Measurements from ENCODE around the gene SPTBN1. TPM values are rescaled to one million over a fixed set of nuclear protein-coding genes. Genes with fewer than 3 reads are reported as not detected.

The SPTBN1 gene
- polyA plus RNA-seq, 2 donors, result 19.7 to 24.1 TPM

- no peaks in the 10 kb centered on the region for H3K27me3 ChIP-seq (ENCODE audit: control insufficient read depth in 1 of 2, insufficient read depth in 2 of 2, low read length in 2 of 2)
- H3K4me3 ChIP-seq (ENCODE audit: low read depth in 1 of 2, low read length in 2 of 2), result no peak overlapping the region
- peaks cover 13 to 26% of the 10 kb centered on the region in 2 donors for H3K4me1 ChIP-seq (ENCODE audit: control insufficient read depth in 2 of 2, insufficient read depth in 2 of 2, low read length in 1 of 2)
- WGBS, 2 donors, result 95 to 96% methylated on average over 13 of the region's 13 CpGs
- H3K9me3 ChIP-seq (ENCODE audit: control insufficient read depth in 2 of 2, insufficient read depth in 1 of 2, low read depth in 1 of 2, low read length in 1 of 2), result no peaks in the 10 kb centered on the region
- no peaks in the 10 kb centered on the region for H3K36me3 ChIP-seq (ENCODE audit: control insufficient read depth in 2 of 2, insufficient read depth in 2 of 2, low read length in 1 of 2)
- H3K27ac ChIP-seq (ENCODE audit: low read depth in 2 of 2, low read length in 1 of 2), result no peak overlapping the region
Measured at GRCh38 chr2:54595161-54595803, 139.2 kb downstream of the SPTBN1 start.

- Histone ChIP-seq H3K27me3 (ENCODE audit: control insufficient read depth in 1 of 2, insufficient read depth in 2 of 2, low read length in 2 of 2) (no peaks in the 10 kb centered on the region), H3K4me3 (ENCODE audit: low read depth in 1 of 2, low read length in 2 of 2) (no peak overlapping the region), H3K9me3 (ENCODE audit: control insufficient read depth in 2 of 2, insufficient read depth in 1 of 2, low read depth in 1 of 2, low read length in 1 of 2) (no peaks in the 10 kb centered on the region), H3K27ac (ENCODE audit: low read depth in 2 of 2, low read length in 1 of 2) (peak overlapping the region; percentile 40 to 56), H3K36me3 (ENCODE audit: control insufficient read depth in 2 of 2, insufficient read depth in 2 of 2, low read length in 1 of 2) (no peaks in the 10 kb centered on the region), H3K4me1 (ENCODE audit: control insufficient read depth in 2 of 2, insufficient read depth in 2 of 2, low read length in 1 of 2) (peaks cover 13 to 26% of the 10 kb centered on the region in 2 donors)
- WGBS, 2 donors, result 61 to 62% methylated on average over 15 of the region's 15 CpGs
Measured at GRCh38 chr2:54595999-54596902, 140.1 kb downstream of the SPTBN1 start.

DNA sequence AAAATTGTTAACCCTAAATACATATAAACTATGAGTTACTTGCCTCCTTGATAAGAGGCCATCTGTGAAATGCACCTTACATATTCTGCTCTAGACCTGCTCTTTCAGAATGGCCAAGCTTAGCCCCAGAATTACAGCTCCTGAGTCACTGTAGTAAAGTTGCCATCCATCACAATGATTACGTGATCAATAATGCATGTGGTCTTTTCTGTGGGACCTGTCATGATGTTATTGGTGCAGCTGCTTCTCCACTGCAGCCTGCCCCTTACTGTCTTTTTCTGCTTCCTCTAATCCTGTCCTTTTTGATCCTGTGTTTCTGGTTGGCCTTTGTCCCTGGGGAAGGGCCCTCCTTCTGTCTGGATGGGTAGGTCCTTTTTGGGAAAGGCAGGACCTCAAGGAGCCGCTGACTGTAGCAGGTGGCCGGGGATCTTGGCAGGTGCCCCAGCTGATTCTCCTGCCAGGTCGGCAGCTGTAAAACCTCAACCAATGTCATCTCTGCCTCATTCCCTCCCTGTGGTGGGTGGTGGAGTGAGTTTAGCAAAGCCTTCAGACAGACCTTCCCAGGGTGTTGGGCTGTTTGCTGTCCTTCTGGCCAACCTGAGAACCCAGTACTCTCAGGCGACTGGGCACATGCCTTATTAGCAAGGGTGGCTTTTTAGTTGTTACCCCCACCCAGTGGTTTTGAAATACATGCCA lies 141.2 kb downstream of the SPTBN1 start:
- Histone ChIP-seq H3K4me1 (ENCODE audit: control insufficient read depth in 2 of 2, insufficient read depth in 2 of 2, low read length in 1 of 2) (peaks cover 13 to 26% of the 10 kb centered on the region in 2 donors), H3K4me3 (ENCODE audit: low read depth in 1 of 2, low read length in 2 of 2) (no peak overlapping the region), H3K27ac (ENCODE audit: low read depth in 2 of 2, low read length in 1 of 2) (peak overlapping the region in 1 of 2 donors; percentile 27), H3K9me3 (ENCODE audit: control insufficient read depth in 2 of 2, insufficient read depth in 1 of 2, low read depth in 1 of 2, low read length in 1 of 2) (no peaks in the 10 kb centered on the region), H3K36me3 (ENCODE audit: control insufficient read depth in 2 of 2, insufficient read depth in 2 of 2, low read length in 1 of 2) (no peaks in the 10 kb centered on the region), H3K27me3 (ENCODE audit: control insufficient read depth in 1 of 2, insufficient read depth in 2 of 2, low read length in 2 of 2) (no peaks in the 10 kb centered on the region)
- 32 to 38% methylated on average over 5 of the region's 5 CpGs for WGBS, 2 donors

DNA sequence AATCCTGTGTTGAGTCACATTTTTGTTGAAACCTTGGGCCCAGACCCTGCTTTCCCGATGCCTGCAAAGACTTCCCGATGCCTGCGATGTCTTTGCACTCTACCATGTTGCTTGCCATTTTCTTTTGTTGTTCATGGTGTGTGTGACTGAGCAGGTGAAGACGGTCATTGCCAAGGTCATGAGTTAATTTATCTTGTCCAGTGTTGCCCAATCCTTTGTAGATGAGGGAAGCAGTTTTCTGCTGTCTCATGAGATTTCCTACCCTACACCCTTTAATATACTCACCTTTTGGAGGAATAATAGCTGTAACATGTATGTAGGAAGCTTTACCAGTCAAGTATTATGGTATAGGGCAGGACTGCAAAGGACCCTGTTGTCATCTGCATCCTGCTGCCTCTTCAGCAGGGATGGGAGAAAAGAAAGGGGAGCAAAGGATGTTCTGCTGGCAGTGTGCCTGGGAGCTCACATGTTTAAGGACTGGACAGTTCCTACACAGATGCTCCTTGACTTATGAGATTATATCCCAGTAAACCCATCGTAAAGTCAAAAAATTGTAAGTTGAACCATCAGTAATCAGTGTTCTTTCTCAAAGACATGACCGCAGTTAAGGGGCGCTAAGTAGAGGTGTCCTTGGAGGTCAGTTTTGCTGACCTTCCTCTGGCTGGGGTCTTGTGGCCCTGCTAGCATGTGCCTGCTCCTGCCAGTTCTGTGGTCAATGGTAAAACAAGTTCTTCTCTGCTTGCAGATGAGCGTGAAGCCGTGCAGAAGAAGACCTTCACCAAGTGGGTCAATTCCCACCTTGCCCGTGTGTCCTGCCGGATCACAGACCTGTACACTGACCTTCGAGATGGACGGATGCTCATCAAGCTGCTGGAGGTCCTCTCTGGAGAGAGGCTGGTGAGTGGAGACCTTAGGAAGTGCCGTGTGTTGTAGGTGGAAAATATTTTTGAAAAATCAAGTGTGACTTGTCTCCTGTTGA lies 142.5 kb downstream of the SPTBN1 start:
- WGBS, 2 donors, result 96 to 97% methylated on average over 14 of the region's 14 CpGs
- Histone ChIP-seq H3K4me1 (ENCODE audit: control insufficient read depth in 2 of 2, insufficient read depth in 2 of 2, low read length in 1 of 2) (peaks cover 15 to 26% of the 10 kb centered on the region in 2 donors), H3K9me3 (ENCODE audit: control insufficient read depth in 2 of 2, insufficient read depth in 1 of 2, low read depth in 1 of 2, low read length in 1 of 2) (no peaks in the 10 kb centered on the region), H3K36me3 (ENCODE audit: control insufficient read depth in 2 of 2, insufficient read depth in 2 of 2, low read length in 1 of 2) (no peaks in the 10 kb centered on the region), H3K27ac (ENCODE audit: low read depth in 2 of 2, low read length in 1 of 2) (peak overlapping the region; percentile 50 to 97), H3K27me3 (ENCODE audit: control insufficient read depth in 1 of 2, insufficient read depth in 2 of 2, low read length in 2 of 2) (no peaks in the 10 kb centered on the region), H3K4me3 (ENCODE audit: low read depth in 1 of 2, low read length in 2 of 2) (no peak overlapping the region)

DNA sequence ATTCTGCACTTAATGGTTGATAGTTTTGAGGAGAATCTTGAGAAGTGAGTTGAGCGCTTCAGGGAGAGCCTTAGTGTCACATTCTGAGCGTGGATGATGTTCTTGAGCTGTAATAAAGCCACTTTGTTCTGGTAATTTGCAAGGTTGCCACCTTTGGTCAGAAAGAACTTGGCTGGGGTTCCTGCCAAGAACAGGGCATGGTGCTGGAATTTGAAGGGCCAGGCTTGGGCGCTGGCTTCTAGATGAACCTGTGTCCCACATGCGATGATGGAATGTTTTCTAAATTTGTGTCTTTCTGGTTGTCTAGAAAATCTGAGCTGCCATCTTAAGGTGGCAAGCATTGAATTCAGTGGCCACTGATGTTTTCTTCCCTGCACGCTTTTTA lies 143.2 kb downstream of the SPTBN1 start:
- Histone ChIP-seq H3K4me1 (ENCODE audit: control insufficient read depth in 2 of 2, insufficient read depth in 2 of 2, low read length in 1 of 2) (peaks cover 15 to 26% of the 10 kb centered on the region in 2 donors), H3K9me3 (ENCODE audit: control insufficient read depth in 2 of 2, insufficient read depth in 1 of 2, low read depth in 1 of 2, low read length in 1 of 2) (no peaks in the 10 kb centered on the region), H3K27ac (ENCODE audit: low read depth in 2 of 2, low read length in 1 of 2) (peak overlapping the region; percentile 50 to 97), H3K27me3 (ENCODE audit: control insufficient read depth in 1 of 2, insufficient read depth in 2 of 2, low read length in 2 of 2) (no peaks in the 10 kb centered on the region), H3K36me3 (ENCODE audit: control insufficient read depth in 2 of 2, insufficient read depth in 2 of 2, low read length in 1 of 2) (peaks cover 0 to 2% of the 10 kb centered on the region in 2 donors), H3K4me3 (ENCODE audit: low read depth in 1 of 2, low read length in 2 of 2) (no peak overlapping the region)
- WGBS, 2 donors, result 81 to 83% methylated on average over 5 of the region's 5 CpGs

DNA sequence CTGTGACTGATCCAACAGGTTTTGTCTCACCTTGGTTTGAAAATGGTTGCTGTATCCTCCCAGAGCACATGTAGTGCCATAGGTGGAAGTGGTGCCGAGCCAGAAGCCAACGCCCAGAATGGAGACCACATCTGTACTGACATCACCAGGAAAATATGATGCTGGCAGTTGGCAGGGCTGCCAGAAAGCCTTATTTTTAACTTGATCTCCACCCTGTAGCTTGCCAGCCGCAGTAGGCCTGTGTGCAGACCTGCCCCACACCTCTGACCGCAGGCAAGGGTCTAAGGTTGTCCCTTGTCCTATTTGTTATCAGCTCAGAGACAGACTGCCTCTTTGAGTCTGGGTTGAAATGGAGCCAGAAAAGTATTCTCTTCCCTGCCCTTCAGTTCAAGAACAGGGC lies 143.8 kb downstream of the SPTBN1 start:
- Histone ChIP-seq H3K36me3 (ENCODE audit: control insufficient read depth in 2 of 2, insufficient read depth in 2 of 2, low read length in 1 of 2) (peaks cover 0 to 2% of the 10 kb centered on the region in 2 donors), H3K4me3 (ENCODE audit: low read depth in 1 of 2, low read length in 2 of 2) (no peak overlapping the region), H3K4me1 (ENCODE audit: control insufficient read depth in 2 of 2, insufficient read depth in 2 of 2, low read length in 1 of 2) (peaks cover 15 to 26% of the 10 kb centered on the region in 2 donors), H3K27me3 (ENCODE audit: control insufficient read depth in 1 of 2, insufficient read depth in 2 of 2, low read length in 2 of 2) (no peaks in the 10 kb centered on the region), H3K27ac (ENCODE audit: low read depth in 2 of 2, low read length in 1 of 2) (peak overlapping the region; percentile 71 to 97), H3K9me3 (ENCODE audit: control insufficient read depth in 2 of 2, insufficient read depth in 1 of 2, low read depth in 1 of 2, low read length in 1 of 2) (no peaks in the 10 kb centered on the region)
- WGBS, 2 donors, result 28 to 45% methylated on average over 4 of the region's 4 CpGs

GRCh38 chr2:54601339-54601738 lies 145.2 kb downstream of the SPTBN1 start:
- WGBS, 2 donors, result 62 to 69% methylated on average over 2 of the region's 2 CpGs
- no peaks in the 10 kb centered on the region for H3K27me3 ChIP-seq (ENCODE audit: control insufficient read depth in 1 of 2, insufficient read depth in 2 of 2, low read length in 2 of 2)
- H3K4me1 ChIP-seq (ENCODE audit: control insufficient read depth in 2 of 2, insufficient read depth in 2 of 2, low read length in 1 of 2), result peaks cover 11 to 20% of the 10 kb centered on the region in 2 donors
- no peak overlapping the region for H3K4me3 ChIP-seq (ENCODE audit: low read depth in 1 of 2, low read length in 2 of 2)
- no peak overlapping the region for H3K27ac ChIP-seq (ENCODE audit: low read depth in 2 of 2, low read length in 1 of 2)
- H3K9me3 ChIP-seq (ENCODE audit: control insufficient read depth in 2 of 2, insufficient read depth in 1 of 2, low read depth in 1 of 2, low read length in 1 of 2), result no peaks in the 10 kb centered on the region
- peaks cover 0 to 2% of the 10 kb centered on the region in 2 donors for H3K36me3 ChIP-seq (ENCODE audit: control insufficient read depth in 2 of 2, insufficient read depth in 2 of 2, low read length in 1 of 2)

DNA sequence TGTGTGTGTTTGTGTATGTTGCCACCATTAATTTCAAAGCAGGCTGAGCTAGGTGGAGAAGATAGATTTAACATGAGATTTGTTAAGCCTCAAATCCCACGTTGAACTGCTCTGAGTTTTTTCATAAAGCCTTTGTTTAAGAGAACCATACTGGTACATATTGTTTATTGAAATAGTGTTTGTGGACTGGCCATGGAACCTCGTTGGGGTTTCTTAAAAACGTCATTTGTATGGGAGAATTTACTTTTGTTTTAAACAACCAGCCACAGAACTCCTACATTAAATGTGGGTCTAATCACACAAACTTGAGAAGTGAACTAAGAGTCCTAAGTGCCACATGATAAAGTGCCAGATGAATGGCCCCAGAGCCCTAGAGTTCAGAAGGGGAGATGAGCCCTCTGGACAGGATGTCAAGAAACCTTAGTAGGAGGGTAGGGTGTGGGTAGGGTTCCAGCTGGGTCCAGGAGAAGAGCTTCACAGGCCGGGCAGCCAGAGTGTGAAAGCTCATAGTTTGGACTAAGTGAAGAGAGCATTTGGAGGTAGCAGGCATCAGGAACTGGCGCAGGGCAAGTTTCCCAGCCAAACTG lies 146.7 kb downstream of the SPTBN1 start:
- Histone ChIP-seq H3K4me3 (ENCODE audit: low read depth in 1 of 2, low read length in 2 of 2) (no peak overlapping the region), H3K9me3 (ENCODE audit: control insufficient read depth in 2 of 2, insufficient read depth in 1 of 2, low read depth in 1 of 2, low read length in 1 of 2) (no peaks in the 10 kb centered on the region), H3K36me3 (ENCODE audit: control insufficient read depth in 2 of 2, insufficient read depth in 2 of 2, low read length in 1 of 2) (peaks cover 0 to 2% of the 10 kb centered on the region in 2 donors), H3K4me1 (ENCODE audit: control insufficient read depth in 2 of 2, insufficient read depth in 2 of 2, low read length in 1 of 2) (peaks cover 6 to 11% of the 10 kb centered on the region in 2 donors), H3K27me3 (ENCODE audit: control insufficient read depth in 1 of 2, insufficient read depth in 2 of 2, low read length in 2 of 2) (no peaks in the 10 kb centered on the region), H3K27ac (ENCODE audit: low read depth in 2 of 2, low read length in 1 of 2) (peak overlapping the region in 1 of 2 donors; percentile 20)
- 56 to 59% methylated on average over 5 of the region's 5 CpGs for WGBS, 2 donors

All from esophagus (tissue), 2 donors.